ENCODE results near the gene WEE2. TPM values are rescaled to one million over a fixed set of nuclear protein-coding genes. Genes with fewer than 3 reads are reported as not detected.
A peak's percentile ranks its signal among the peaks of the same experiment; 100 is the strongest.

The WEE2 gene
- total and polyA plus RNA-seq, 2 donors from 2014 or later = 0.06 to 0.13 TPM

GRCh38 chr7:141704741-141705140 lies 3.4 kb upstream of the WEE2 start:
- Histone ChIP-seq H3K4me3 (ENCODE audit: low read length in 3 of 3) (no peak overlapping the region), H3K9me3 (ENCODE audit: control insufficient read depth in 2 of 3, insufficient read depth in 1 of 3, low read length in 3 of 3) (no peaks in the 10 kb centered on the region), H3K36me3 (ENCODE audit: control insufficient read depth in 2 of 3, insufficient read depth in 3 of 3, low read length in 3 of 3) (no peaks in the 10 kb centered on the region), H3K27ac (ENCODE audit: low read depth in 2 of 2, low read length in 2 of 2) (no peak overlapping the region), H3K4me1 (ENCODE audit: control insufficient read depth in 2 of 3, insufficient read depth in 2 of 3, low read depth in 1 of 3, low read length in 3 of 3) (peaks cover 0 to 5% (median 0%) of the 10 kb centered on the region in 3 donors), H3K27me3 (ENCODE audit: control insufficient read depth, insufficient read depth, low read length) (no peaks in the 10 kb centered on the region), H3K9ac (ENCODE audit: low read length in 3 of 3) (no peak overlapping the region)
- FAIRE-seq = no peak
- peak in 1 of 5 donors; percentile 18 for DNase-seq
- intact Hi-C loops (cut with DNase I) = no loop called here
- TF ChIP-seq, protein P1, sequence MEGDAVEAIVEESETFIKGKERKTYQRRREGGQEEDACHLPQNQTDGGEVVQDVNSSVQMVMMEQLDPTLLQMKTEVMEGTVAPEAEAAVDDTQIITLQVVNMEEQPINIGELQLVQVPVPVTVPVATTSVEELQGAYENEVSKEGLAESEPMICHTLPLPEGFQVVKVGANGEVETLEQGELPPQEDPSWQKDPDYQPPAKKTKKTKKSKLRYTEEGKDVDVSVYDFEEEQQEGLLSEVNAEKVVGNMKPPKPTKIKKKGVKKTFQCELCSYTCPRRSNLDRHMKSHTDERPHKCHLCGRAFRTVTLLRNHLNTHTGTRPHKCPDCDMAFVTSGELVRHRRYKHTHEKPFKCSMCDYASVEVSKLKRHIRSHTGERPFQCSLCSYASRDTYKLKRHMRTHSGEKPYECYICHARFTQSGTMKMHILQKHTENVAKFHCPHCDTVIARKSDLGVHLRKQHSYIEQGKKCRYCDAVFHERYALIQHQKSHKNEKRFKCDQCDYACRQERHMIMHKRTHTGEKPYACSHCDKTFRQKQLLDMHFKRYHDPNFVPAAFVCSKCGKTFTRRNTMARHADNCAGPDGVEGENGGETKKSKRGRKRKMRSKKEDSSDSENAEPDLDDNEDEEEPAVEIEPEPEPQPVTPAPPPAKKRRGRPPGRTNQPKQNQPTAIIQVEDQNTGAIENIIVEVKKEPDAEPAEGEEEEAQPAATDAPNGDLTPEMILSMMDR (IDR thresholded peaks at IDR 0.05; ENCODE audit: borderline replicate concordance, extremely low read depth, insufficient read depth) = no peak

GRCh38 chr7:141706239-141707064 lies 1.7 kb upstream of the WEE2 start:
- peaks cover 0 to 3% (median 0%) of the 10 kb centered on the region in 3 donors for H3K4me1 ChIP-seq (ENCODE audit: control insufficient read depth in 2 of 3, insufficient read depth in 2 of 3, low read depth in 1 of 3, low read length in 3 of 3)
- TF ChIP-seq, protein P1 (IDR thresholded peaks at IDR 0.05; ENCODE audit: borderline replicate concordance, extremely low read depth, insufficient read depth) = no peak
- no peak overlapping the region for H3K4me3 ChIP-seq (ENCODE audit: low read length in 3 of 3)
- H3K9me3 ChIP-seq (ENCODE audit: control insufficient read depth in 2 of 3, insufficient read depth in 1 of 3, low read length in 3 of 3) = no peaks in the 10 kb centered on the region
- intact Hi-C loops (cut with DNase I) = no loop called here
- FAIRE-seq = no peak
- DNase-seq = no peak
- no peak overlapping the region for H3K9ac ChIP-seq (ENCODE audit: low read length in 3 of 3)
- no peaks in the 10 kb centered on the region for H3K36me3 ChIP-seq (ENCODE audit: control insufficient read depth in 2 of 3, insufficient read depth in 3 of 3, low read length in 3 of 3)
- no peaks in the 10 kb centered on the region for H3K27me3 ChIP-seq (ENCODE audit: control insufficient read depth, insufficient read depth, low read length)
- no peak overlapping the region for H3K27ac ChIP-seq (ENCODE audit: low read depth in 2 of 2, low read length in 2 of 2)

GRCh38 chr7:141709318-141709717 lies 1.2 kb downstream of the WEE2 start:
- FAIRE-seq (no peak), DNase-seq (no peak)
- H3K9ac ChIP-seq (ENCODE audit: low read length in 3 of 3) = no peak overlapping the region
- intact Hi-C loops (cut with DNase I) = no loop called here
- H3K9me3 ChIP-seq (ENCODE audit: control insufficient read depth in 2 of 3, insufficient read depth in 1 of 3, low read length in 3 of 3) = no peaks in the 10 kb centered on the region
- TF ChIP-seq, protein P1 (IDR thresholded peaks at IDR 0.05; ENCODE audit: borderline replicate concordance, extremely low read depth, insufficient read depth) = no peak
- H3K36me3 ChIP-seq (ENCODE audit: control insufficient read depth in 2 of 3, insufficient read depth in 3 of 3, low read length in 3 of 3) = no peaks in the 10 kb centered on the region
- H3K4me3 ChIP-seq (ENCODE audit: low read length in 3 of 3) = no peak overlapping the region
- H3K27ac ChIP-seq (ENCODE audit: low read depth in 2 of 2, low read length in 2 of 2) = no peak overlapping the region
- H3K4me1 ChIP-seq (ENCODE audit: control insufficient read depth in 2 of 3, insufficient read depth in 2 of 3, low read depth in 1 of 3, low read length in 3 of 3) = peaks cover 0 to 5% (median 0%) of the 10 kb centered on the region in 3 donors
- H3K27me3 ChIP-seq (ENCODE audit: control insufficient read depth, insufficient read depth, low read length) = no peaks in the 10 kb centered on the region
